A549 treated with CORT108297 at 1 μM for 4 hours (cell line): Measurements from ENCODE around the gene EHD3. TPM values are rescaled to one million over a fixed set of nuclear protein-coding genes. Genes with fewer than 3 reads are reported as not detected.

Experiments used
- total RNA-seq: library from RNA; stranded (reverse); fragments of 200-300 nt; extraction: Qiagen RNA extraction; gene quantifications from 5 replicates; pipeline ENCODE4 v1.2.3, GENCODE V29; 2022

EHD3 gene
- total RNA-seq: 8.0 to 9.7 TPM (median 8.9 TPM) in 5 replicates

GRCh38 chr2:31233741-31234682 is at the start of gene EHD3:
EHD3 (plus strand) TSS chr2:31234152; CDS start chr2:31234622, 470 bp downstream.

GRCh38 chr2:31217465-31218200 is 16.3 kb upstream of the EHD3 start, which contains the start of gene CAPN14:
CAPN14 (minus strand) TSS chr2:31217515; CDS start chr2:31205447, 12,068 bp downstream.

Other genes starting within 250 kb of the EHD3 start
- 44.4 to 51.6 TPM (median 48.4 TPM) in 5 replicates for gene GALNT14, start 95.7 kb upstream of the EHD3 start, total RNA-seq
- 0.02 to 0.07 TPM (median 0.03 TPM) in 4 of 5 replicates, not detected in the other for gene CAPN14, start 16.6 kb upstream of the EHD3 start, total RNA-seq
- gene XDH, start 180.6 kb downstream of the EHD3 start, total RNA-seq: 1.2 to 1.9 TPM (median 1.4 TPM) in 5 replicates